ENCODE data around the gene AGTRAP. TPM values are rescaled to one million over a fixed set of nuclear protein-coding genes. Genes with fewer than 3 reads are reported as not detected.
A peak's percentile ranks its signal among the peaks of the same experiment; 100 is the strongest.

The AGTRAP gene
- total and polyA plus RNA-seq, 2 experiments from 2014 or later, result 58.6 to 94.0 TPM

- Histone ChIP-seq H3K9me3 (ENCODE audit: low read depth) (no peaks in the 10 kb centered on the region), H3K27ac (peak overlapping the region; percentile 68), H3K4me1 (ENCODE audit: low read depth) (peaks cover 11% of the 10 kb centered on the region), H3K4me3 (no peak overlapping the region), H3K36me3 (no peaks in the 10 kb centered on the region), H3K27me3 (no peaks in the 10 kb centered on the region)
- no peak for TF ChIP-seq CTCF (IDR thresholded peaks at IDR 0.05; ENCODE audit: low read depth, low read length)
- no peak for DNase-seq (ENCODE audit: low read depth in 1 of 2, low spot score in 1 of 2)
These were observed 27.2 kb upstream of the AGTRAP start for GRCh38 chr1:11708554-11709350.

GRCh38 chr1:11711490-11711889, 24.4 kb upstream of the AGTRAP start:
- H3K4me1 ChIP-seq (ENCODE audit: low read depth), result peaks cover 11% of the 10 kb centered on the region
- H3K27me3 ChIP-seq, result no peaks in the 10 kb centered on the region
- no peak for DNase-seq (ENCODE audit: low read depth in 1 of 2, low spot score in 1 of 2)
- H3K4me3 ChIP-seq, result no peak overlapping the region
- H3K27ac ChIP-seq, result no peak overlapping the region
- TF ChIP-seq CTCF (IDR thresholded peaks at IDR 0.05; ENCODE audit: low read depth, low read length), result no peak
- no peaks in the 10 kb centered on the region for H3K9me3 ChIP-seq (ENCODE audit: low read depth)
- no peaks in the 10 kb centered on the region for H3K36me3 ChIP-seq

GRCh38 chr1:11712285-11712684, 23.7 kb upstream of the AGTRAP start:
- Histone ChIP-seq H3K4me1 (ENCODE audit: low read depth) (peaks cover 10% of the 10 kb centered on the region), H3K27ac (no peak overlapping the region), H3K36me3 (no peaks in the 10 kb centered on the region), H3K9me3 (ENCODE audit: low read depth) (no peaks in the 10 kb centered on the region), H3K27me3 (no peaks in the 10 kb centered on the region), H3K4me3 (no peak overlapping the region)
- no peak for DNase-seq (ENCODE audit: low read depth in 1 of 2, low spot score in 1 of 2)
- TF ChIP-seq CTCF (IDR thresholded peaks at IDR 0.05; ENCODE audit: low read depth, low read length), result no peak

- Histone ChIP-seq H3K4me1 (ENCODE audit: low read depth) (peaks cover 2% of the 10 kb centered on the region), H3K9me3 (ENCODE audit: low read depth) (no peaks in the 10 kb centered on the region), H3K27me3 (no peaks in the 10 kb centered on the region), H3K4me3 (no peak overlapping the region), H3K27ac (no peak overlapping the region), H3K36me3 (no peaks in the 10 kb centered on the region)
- TF ChIP-seq CTCF (IDR thresholded peaks at IDR 0.05; ENCODE audit: low read depth, low read length), result no peak
- no peak for DNase-seq (ENCODE audit: low read depth in 1 of 2, low spot score in 1 of 2)
These were observed 22.8 kb upstream of the AGTRAP start for GRCh38 chr1:11713095-11713494.

GRCh38 chr1:11714831-11715575, 20.9 kb upstream of the AGTRAP start:
- peak in 1 of 2 donors; percentile 25 for DNase-seq (ENCODE audit: low read depth in 1 of 2, low spot score in 1 of 2)
- Histone ChIP-seq H3K4me3 (no peak overlapping the region), H3K27ac (no peak overlapping the region), H3K4me1 (ENCODE audit: low read depth) (no peaks in the 10 kb centered on the region), H3K9me3 (ENCODE audit: low read depth) (no peaks in the 10 kb centered on the region), H3K27me3 (no peaks in the 10 kb centered on the region), H3K36me3 (no peaks in the 10 kb centered on the region)
- TF ChIP-seq CTCF (IDR thresholded peaks at IDR 0.05; ENCODE audit: low read depth, low read length), result no peak
